ENCODE measurements around the gene NYAP2.

- TF ChIP-seq, protein P1, sequence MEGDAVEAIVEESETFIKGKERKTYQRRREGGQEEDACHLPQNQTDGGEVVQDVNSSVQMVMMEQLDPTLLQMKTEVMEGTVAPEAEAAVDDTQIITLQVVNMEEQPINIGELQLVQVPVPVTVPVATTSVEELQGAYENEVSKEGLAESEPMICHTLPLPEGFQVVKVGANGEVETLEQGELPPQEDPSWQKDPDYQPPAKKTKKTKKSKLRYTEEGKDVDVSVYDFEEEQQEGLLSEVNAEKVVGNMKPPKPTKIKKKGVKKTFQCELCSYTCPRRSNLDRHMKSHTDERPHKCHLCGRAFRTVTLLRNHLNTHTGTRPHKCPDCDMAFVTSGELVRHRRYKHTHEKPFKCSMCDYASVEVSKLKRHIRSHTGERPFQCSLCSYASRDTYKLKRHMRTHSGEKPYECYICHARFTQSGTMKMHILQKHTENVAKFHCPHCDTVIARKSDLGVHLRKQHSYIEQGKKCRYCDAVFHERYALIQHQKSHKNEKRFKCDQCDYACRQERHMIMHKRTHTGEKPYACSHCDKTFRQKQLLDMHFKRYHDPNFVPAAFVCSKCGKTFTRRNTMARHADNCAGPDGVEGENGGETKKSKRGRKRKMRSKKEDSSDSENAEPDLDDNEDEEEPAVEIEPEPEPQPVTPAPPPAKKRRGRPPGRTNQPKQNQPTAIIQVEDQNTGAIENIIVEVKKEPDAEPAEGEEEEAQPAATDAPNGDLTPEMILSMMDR (IDR thresholded peaks at IDR 0.05) = no peak
- no peak for TF ChIP-seq POLR2A (IDR thresholded peaks at IDR 0.05)
These were observed 28.9 kb downstream of the NYAP2 start for GRCh38 chr2:225428360-225428759.

All from Peyer's patch (tissue), 4 donors.